Panc1 (cell line): ENCODE measurements around the gene OSBPL8. TPM values are rescaled to one million over a fixed set of nuclear protein-coding genes. Genes with fewer than 3 reads are reported as not detected.
"Not testable (repeated sequence)": the region's sequence is repeated elsewhere in the genome, so short reads cannot be mapped to it uniquely, and the experiment has no call there.

Experiments
- ATAC-seq: fragments of 200-7000 bp; cut with Tn5 transposase; 2 replicates; pipeline ENCODE4 v1.9.1; 2020; ENCODE audit warnings: mild to moderate bottlenecking, moderate library complexity
- BruUV-seq: library from RNA; stranded (reverse); fragments of 400-500 nt; replicated peaks from 2 replicates; lab custom pipeline; 2021; lab: Mats Ljungman, UMichigan
- CTCF ChIA-PET: fragments of 300-600 bp; sonication (Branson Sonifier 250); formaldehyde crosslinking; loops from one replicate; lab custom pipeline; 2022; ENCODE audit warnings: antibody characterized with exemption; lab: Charles Lee
- POLR2A ChIA-PET: fragments of 300-600 bp; sonication (Branson Sonifier 250); formaldehyde crosslinking; loops from one replicate; lab custom pipeline; 2022; ENCODE audit warnings: antibody characterized with exemption; lab: Charles Lee
- DNase-seq: peaks from one replicate; pipeline ENCODE4 v3.0.0-alpha.2; 2010; ENCODE audit warnings: low read depth, low spot score
- H3K27ac ChIP-seq: 2 replicates; pipeline ENCODE4 v1.5.1; 2011; ENCODE audit warnings: mild to moderate bottlenecking, low read length, inconsistent platforms
- H3K27me3 ChIP-seq: fragments of 200-500 bp; sonication (Bioruptor generic); 2 replicates; pipeline ENCODE4 v1.6.0; 2014; ENCODE audit warnings: low read length, inconsistent platforms; ENCODE audit not compliant: control insufficient read depth, insufficient read depth
- H3K36me3 ChIP-seq: fragments of 200-500 bp; sonication (Bioruptor generic); 2 replicates; pipeline ENCODE4 v1.5.1; 2014; ENCODE audit warnings: inconsistent platforms, mild to moderate bottlenecking, low read length, moderate library complexity; ENCODE audit not compliant: control insufficient read depth, insufficient read depth
- H3K4me1 ChIP-seq: 2 replicates; pipeline ENCODE4 v1.5.1; 2011; ENCODE audit warnings: inconsistent platforms, mild to moderate bottlenecking, low read length, moderate library complexity; ENCODE audit not compliant: control insufficient read depth, insufficient read depth
- H3K4me3 ChIP-seq, 2 experiments: 2 replicates each; pipeline ENCODE4 v1.5.1; 2011 to 2012; ENCODE audit warnings: low read depth in 2 of 2, low read length in 2 of 2, mild to moderate bottlenecking in 2 of 2, inconsistent platforms in 1 of 2, moderate library complexity in 1 of 2
- H3K9me3 ChIP-seq: fragments of 200-500 bp; sonication (Bioruptor generic); 2 replicates; pipeline ENCODE4 v1.5.1; 2014; ENCODE audit warnings: low read depth, mild to moderate bottlenecking, inconsistent platforms, low read length, moderate library complexity; ENCODE audit not compliant: control insufficient read depth, insufficient read depth
- POLR2AphosphoS5 ChIP-seq: IDR thresholded peaks from 2 replicates; pipeline ENCODE4 v1.6.1; 2012; ENCODE audit warnings: mild to moderate bottlenecking, low read depth, low read length, moderate library complexity
- SIN3A ChIP-seq: IDR thresholded peaks from 2 replicates; pipeline ENCODE4 v1.6.1; 2012; ENCODE audit warnings: low read depth, mild to moderate bottlenecking, low read length, moderate library complexity, borderline replicate concordance; ENCODE audit not compliant: insufficient read depth
- TCF7L2 ChIP-seq: IDR thresholded peaks from 2 replicates; pipeline ENCODE4 v1.6.1; 2011; ENCODE audit warnings: mild to moderate bottlenecking, low read depth, low read length, inconsistent platforms
- in situ Hi-C: cut with HindIII; loops from 2 replicates; pipeline ENCODE4 v1.10.0; 2016; ENCODE audit warnings: low sequenced_read_pairs, low pct_unique_long_range_greater_than_20kb
- intact Hi-C: fragments of 100-400 bp; cut with micrococcal nuclease; formaldehyde crosslinking; loops from one replicate; pipeline ENCODE4 v1.10.0; 2022; ENCODE audit not compliant: unreplicated experiment
- total RNA-seq: library from RNA; stranded (reverse); gene quantifications from one replicate; pipeline ENCODE4 v1.2.1, GENCODE V29; 2021; ENCODE audit not compliant: unreplicated experiment
- TF ChIP-seq, protein P1 (sequence below), 2 experiments: IDR thresholded peaks; 2 replicates each; pipeline ENCODE4 v1.6.1; 2011 to 2012; ENCODE audit warnings: low read depth in 2 of 2, control low read depth in 1 of 2, low read length in 1 of 2, mild to moderate bottlenecking in 1 of 2, moderate library complexity in 1 of 2; ENCODE audit not compliant: insufficient read depth in 1 of 2
- TF ChIP-seq, protein P2 (sequence below): fragments of 450-650 bp; IDR thresholded peaks from 2 replicates; pipeline ENCODE4 v1.5.1; 2017; ENCODE audit warnings: mild to moderate bottlenecking

The OSBPL8 gene
- total RNA-seq, 1 experiment from 2014 or later, result 76.9 TPM

DNA sequence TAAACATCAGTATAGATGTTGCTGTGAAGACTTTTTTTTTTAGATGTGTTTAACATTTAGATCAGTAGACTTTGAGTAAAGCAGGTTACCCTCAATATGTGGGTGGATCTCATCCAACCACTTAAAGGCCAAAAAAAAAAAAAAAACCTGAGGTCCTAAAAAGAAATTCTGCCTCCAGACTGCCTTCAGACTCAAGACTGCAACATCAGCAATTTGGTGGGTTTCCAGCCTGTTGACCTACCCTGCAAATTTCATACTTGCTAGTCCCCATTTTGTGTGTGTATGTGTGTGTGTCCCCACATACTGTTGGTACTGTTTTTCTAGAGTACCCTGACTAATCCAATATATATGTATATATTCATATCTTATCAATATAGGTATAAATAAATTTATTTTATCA, 55.6 kb downstream of the OSBPL8 start:
- H3K27ac ChIP-seq, result no peak overlapping the region
- ATAC-seq (no peak), DNase-seq (no peak)
- in situ Hi-C loops (no loop called here), intact Hi-C loops (no loop called here)
- no peak overlapping the region for H3K4me3 ChIP-seq
- TF ChIP-seq SIN3A, result no peak
- TF ChIP-seq, protein P1, sequence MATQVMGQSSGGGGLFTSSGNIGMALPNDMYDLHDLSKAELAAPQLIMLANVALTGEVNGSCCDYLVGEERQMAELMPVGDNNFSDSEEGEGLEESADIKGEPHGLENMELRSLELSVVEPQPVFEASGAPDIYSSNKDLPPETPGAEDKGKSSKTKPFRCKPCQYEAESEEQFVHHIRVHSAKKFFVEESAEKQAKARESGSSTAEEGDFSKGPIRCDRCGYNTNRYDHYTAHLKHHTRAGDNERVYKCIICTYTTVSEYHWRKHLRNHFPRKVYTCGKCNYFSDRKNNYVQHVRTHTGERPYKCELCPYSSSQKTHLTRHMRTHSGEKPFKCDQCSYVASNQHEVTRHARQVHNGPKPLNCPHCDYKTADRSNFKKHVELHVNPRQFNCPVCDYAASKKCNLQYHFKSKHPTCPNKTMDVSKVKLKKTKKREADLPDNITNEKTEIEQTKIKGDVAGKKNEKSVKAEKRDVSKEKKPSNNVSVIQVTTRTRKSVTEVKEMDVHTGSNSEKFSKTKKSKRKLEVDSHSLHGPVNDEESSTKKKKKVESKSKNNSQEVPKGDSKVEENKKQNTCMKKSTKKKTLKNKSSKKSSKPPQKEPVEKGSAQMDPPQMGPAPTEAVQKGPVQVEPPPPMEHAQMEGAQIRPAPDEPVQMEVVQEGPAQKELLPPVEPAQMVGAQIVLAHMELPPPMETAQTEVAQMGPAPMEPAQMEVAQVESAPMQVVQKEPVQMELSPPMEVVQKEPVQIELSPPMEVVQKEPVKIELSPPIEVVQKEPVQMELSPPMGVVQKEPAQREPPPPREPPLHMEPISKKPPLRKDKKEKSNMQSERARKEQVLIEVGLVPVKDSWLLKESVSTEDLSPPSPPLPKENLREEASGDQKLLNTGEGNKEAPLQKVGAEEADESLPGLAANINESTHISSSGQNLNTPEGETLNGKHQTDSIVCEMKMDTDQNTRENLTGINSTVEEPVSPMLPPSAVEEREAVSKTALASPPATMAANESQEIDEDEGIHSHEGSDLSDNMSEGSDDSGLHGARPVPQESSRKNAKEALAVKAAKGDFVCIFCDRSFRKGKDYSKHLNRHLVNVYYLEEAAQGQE (IDR thresholded peaks at IDR 0.05; ENCODE audit: insufficient read depth in 1 of 2, low read depth in 2 of 2, low read length in 1 of 2), result no peak
- TF ChIP-seq, protein P2, sequence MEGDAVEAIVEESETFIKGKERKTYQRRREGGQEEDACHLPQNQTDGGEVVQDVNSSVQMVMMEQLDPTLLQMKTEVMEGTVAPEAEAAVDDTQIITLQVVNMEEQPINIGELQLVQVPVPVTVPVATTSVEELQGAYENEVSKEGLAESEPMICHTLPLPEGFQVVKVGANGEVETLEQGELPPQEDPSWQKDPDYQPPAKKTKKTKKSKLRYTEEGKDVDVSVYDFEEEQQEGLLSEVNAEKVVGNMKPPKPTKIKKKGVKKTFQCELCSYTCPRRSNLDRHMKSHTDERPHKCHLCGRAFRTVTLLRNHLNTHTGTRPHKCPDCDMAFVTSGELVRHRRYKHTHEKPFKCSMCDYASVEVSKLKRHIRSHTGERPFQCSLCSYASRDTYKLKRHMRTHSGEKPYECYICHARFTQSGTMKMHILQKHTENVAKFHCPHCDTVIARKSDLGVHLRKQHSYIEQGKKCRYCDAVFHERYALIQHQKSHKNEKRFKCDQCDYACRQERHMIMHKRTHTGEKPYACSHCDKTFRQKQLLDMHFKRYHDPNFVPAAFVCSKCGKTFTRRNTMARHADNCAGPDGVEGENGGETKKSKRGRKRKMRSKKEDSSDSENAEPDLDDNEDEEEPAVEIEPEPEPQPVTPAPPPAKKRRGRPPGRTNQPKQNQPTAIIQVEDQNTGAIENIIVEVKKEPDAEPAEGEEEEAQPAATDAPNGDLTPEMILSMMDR, result no peak
- TF ChIP-seq POLR2AphosphoS5, result no peak
- TF ChIP-seq TCF7L2, result no peak
- H3K9me3 ChIP-seq, result no peaks in the 10 kb centered on the region
- H3K27me3 ChIP-seq, result no peaks in the 10 kb centered on the region
- ChIA-PET CTCF (no interaction called here), POLR2A (no interaction called here)
- BruUV-seq, result no TSS peak
- H3K36me3 ChIP-seq, result no peaks in the 10 kb centered on the region
- no peaks in the 10 kb centered on the region for H3K4me1 ChIP-seq

DNA sequence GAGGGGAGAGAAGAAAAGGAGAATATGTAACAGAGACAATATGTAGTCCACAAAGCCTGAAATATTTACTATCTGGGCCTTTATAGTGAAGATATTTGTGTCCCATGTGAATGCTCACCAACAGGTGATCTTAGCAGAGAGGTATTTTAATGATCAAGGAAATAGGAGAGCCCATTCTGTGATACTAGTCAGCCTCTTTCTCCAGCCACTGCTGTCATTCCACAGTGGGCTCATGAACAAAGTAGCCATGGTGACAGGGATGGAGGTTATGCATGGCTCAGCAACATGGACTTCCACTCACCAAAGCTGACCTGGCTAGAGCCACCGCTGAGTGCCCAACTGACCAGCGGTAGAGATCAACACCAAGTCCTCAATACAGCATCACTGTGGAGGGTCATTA, 58.2 kb downstream of the OSBPL8 start:
- H3K4me1 ChIP-seq, result no peaks in the 10 kb centered on the region
- intact Hi-C loops (no loop called here), in situ Hi-C loops (no loop called here)
- no peak overlapping the region for H3K27ac ChIP-seq
- POLR2A ChIA-PET, result no interaction called here
- ATAC-seq (no peak), DNase-seq (no peak)
- no peaks in the 10 kb centered on the region for H3K9me3 ChIP-seq
- no peak for TF ChIP-seq POLR2AphosphoS5
- no peak for TF ChIP-seq SIN3A
- TF ChIP-seq TCF7L2, result no peak
- TF ChIP-seq, protein P1 (IDR thresholded peaks at IDR 0.05; ENCODE audit: insufficient read depth in 1 of 2, low read depth in 2 of 2, low read length in 1 of 2), result no peak
- TF ChIP-seq, protein P2, result no peak
- CTCF ChIA-PET, result no interaction called here
- H3K4me3 ChIP-seq, result no peak overlapping the region
- no peaks in the 10 kb centered on the region for H3K36me3 ChIP-seq
- BruUV-seq, result no TSS peak
- H3K27me3 ChIP-seq, result no peaks in the 10 kb centered on the region

DNA sequence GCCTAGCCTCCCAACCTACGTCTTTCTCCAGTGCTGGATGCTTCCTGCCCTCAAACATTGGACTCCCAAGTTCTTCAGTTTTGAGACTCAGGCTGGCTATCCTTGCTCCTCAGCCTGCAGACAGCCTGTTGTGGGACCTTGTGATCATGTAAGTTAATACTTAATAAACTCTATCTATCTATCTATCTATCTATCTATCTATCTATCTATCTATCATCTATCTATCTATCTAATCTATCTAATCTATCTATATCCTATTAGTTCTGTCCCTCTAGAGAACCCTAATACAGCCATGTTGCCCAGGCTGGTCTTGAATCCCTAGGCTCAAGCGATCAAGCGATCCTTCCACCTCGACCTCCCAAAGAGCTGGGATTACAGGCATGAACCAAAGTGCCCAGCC, 60.4 kb downstream of the OSBPL8 start:
- H3K4me3 ChIP-seq, BruUV-seq, ATAC-seq, H3K27ac ChIP-seq, H3K9me3 ChIP-seq, POLR2A ChIA-PET, H3K4me1 ChIP-seq, CTCF ChIA-PET, DNase-seq, H3K27me3 ChIP-seq, intact Hi-C loops, in situ Hi-C loops, H3K36me3 ChIP-seq: not testable (repeated sequence)
